ENCODE results near the gene PELO. TPM values are rescaled to one million over a fixed set of nuclear protein-coding genes. Genes with fewer than 3 reads are reported as not detected.

PELO gene
- total and polyA plus RNA-seq, 9 of the 15 experiments (the other 6 are each of a cell fraction or from before 2014, with no cell fraction given), result 5.8 to 14.6 (median 9.6) TPM

DNA sequence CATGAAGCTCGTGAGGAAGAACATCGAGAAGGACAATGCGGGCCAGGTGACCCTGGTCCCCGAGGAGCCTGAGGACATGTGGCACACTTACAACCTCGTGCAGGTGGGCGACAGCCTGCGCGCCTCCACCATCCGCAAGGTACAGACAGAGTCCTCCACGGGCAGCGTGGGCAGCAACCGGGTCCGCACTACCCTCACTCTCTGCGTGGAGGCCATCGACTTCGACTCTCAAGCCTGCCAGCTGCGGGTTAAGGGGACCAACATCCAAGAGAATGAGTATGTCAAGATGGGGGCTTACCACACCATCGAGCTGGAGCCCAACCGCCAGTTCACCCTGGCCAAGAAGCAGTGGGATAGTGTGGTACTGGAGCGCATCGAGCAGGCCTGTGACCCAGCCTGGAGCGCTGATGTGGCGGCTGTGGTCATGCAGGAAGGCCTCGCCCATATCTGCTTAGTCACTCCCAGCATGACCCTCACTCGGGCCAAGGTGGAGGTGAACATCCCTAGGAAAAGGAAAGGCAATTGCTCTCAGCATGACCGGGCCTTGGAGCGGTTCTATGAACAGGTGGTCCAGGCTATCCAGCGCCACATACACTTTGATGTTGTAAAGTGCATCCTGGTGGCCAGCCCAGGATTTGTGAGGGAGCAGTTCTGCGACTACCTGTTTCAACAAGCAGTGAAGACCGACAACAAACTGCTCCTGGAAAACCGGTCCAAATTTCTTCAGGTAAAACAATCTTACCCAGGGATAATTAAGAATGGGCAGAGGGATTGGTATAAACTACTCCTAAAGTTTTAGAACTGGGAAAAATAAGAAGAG, 12.9 kb downstream of the PELO start (continued):
- TF ChIP-seq, protein P1, sequence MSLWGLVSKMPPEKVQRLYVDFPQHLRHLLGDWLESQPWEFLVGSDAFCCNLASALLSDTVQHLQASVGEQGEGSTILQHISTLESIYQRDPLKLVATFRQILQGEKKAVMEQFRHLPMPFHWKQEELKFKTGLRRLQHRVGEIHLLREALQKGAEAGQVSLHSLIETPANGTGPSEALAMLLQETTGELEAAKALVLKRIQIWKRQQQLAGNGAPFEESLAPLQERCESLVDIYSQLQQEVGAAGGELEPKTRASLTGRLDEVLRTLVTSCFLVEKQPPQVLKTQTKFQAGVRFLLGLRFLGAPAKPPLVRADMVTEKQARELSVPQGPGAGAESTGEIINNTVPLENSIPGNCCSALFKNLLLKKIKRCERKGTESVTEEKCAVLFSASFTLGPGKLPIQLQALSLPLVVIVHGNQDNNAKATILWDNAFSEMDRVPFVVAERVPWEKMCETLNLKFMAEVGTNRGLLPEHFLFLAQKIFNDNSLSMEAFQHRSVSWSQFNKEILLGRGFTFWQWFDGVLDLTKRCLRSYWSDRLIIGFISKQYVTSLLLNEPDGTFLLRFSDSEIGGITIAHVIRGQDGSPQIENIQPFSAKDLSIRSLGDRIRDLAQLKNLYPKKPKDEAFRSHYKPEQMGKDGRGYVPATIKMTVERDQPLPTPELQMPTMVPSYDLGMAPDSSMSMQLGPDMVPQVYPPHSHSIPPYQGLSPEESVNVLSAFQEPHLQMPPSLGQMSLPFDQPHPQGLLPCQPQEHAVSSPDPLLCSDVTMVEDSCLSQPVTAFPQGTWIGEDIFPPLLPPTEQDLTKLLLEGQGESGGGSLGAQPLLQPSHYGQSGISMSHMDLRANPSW (CRISPR knock-in tag; IDR thresholded peaks at IDR 0.05), result no peak; the same call in 1 of the 2 replicates
- TF ChIP-seq CHD4 (IDR thresholded peaks at IDR 0.05; ENCODE audit: insufficient read depth, insufficient replicate concordance, low read depth, low read length, poor library complexity, severe bottlenecking) (no peak), STAG1 (CRISPR knock-in tag; IDR thresholded peaks at IDR 0.05; ENCODE audit: borderline replicate concordance) (0 out of 2 replicates have a peak, but pooled peaks have one; percentile 20), RBM14 (IDR thresholded peaks at IDR 0.05; ENCODE audit: borderline replicate concordance, insufficient read depth, low read depth, low read length) (no peak), IFI16 (CRISPR knock-in tag; IDR thresholded peaks at IDR 0.05) (no peak), FOXO4 (CRISPR knock-in tag; IDR thresholded peaks at IDR 0.05) (no peak), MCM3 (IDR thresholded peaks at IDR 0.05) (no peak), ZBTB33 (CRISPR knock-in tag; IDR thresholded peaks at IDR 0.05) (no peak), ZNF316 (IDR thresholded peaks at IDR 0.05) (peak; percentile 91), ZMIZ1 (IDR thresholded peaks at IDR 0.05; ENCODE audit: low read depth in 2 of 2, low read length in 2 of 2) (no peak), TAF9B (IDR thresholded peaks at IDR 0.05; ENCODE audit: partially characterized antibody) (peak; percentile 22), TOE1 (IDR thresholded peaks at IDR 0.05; ENCODE audit: borderline replicate concordance) (0 out of 2 replicates have a peak, but pooled peaks have one; percentile 19), TOE1 (CRISPR knock-in tag; IDR thresholded peaks at IDR 0.05; ENCODE audit: borderline replicate concordance, low read depth) (no peak), CAMTA2 (CRISPR knock-in tag; conservative IDR thresholded peaks at IDR 0.05) (no peak), NFIX (CRISPR knock-in tag; IDR thresholded peaks at IDR 0.05; ENCODE audit: low read depth) (no peak), RAD51 (IDR thresholded peaks at IDR 0.05; ENCODE audit: borderline replicate concordance, low read depth) (no peak), TBL1XR1 (IDR thresholded peaks at IDR 0.05; ENCODE audit: low read length in 2 of 2) (no peak)
